ENCODE data around the gene PAK6. TPM values are rescaled to one million over a fixed set of nuclear protein-coding genes. Genes with fewer than 3 reads are reported as not detected.
A peak's percentile ranks its signal among the peaks of the same experiment; 100 is the strongest.

PAK6 gene
- total and polyA plus RNA-seq, 4 donors, result 0.05 to 0.17 (median 0.10) TPM

GRCh38 chr15:40265355-40265754 is 26.5 kb downstream of the PAK6 start:
- DNase-seq (ENCODE audit: low spot score), result no peak
- 87% methylated on average over 10 of the region's 10 CpGs for WGBS
- Histone ChIP-seq H3K4me3 (ENCODE audit: low read depth in 1 of 3, low read length in 3 of 3) (no peak overlapping the region), H3K4me1 (ENCODE audit: control insufficient read depth in 4 of 4, insufficient read depth in 4 of 4, low read length in 3 of 4) (no peaks in the 10 kb centered on the region), H3K36me3 (ENCODE audit: control insufficient read depth in 4 of 4, insufficient read depth in 3 of 4, low read depth in 1 of 4, low read length in 3 of 4) (no peaks in the 10 kb centered on the region), H3K27ac (ENCODE audit: low read depth in 1 of 2, low read length in 2 of 2) (no peak overlapping the region), H3K27me3 (ENCODE audit: control insufficient read depth in 4 of 4, insufficient read depth in 4 of 4, low read length in 3 of 4) (no peaks in the 10 kb centered on the region), H3K9me3 (ENCODE audit: control insufficient read depth in 4 of 4, low read length in 3 of 4) (no peaks in the 10 kb centered on the region), H3K9ac (ENCODE audit: low read depth in 1 of 2, low read length in 2 of 2) (no peak overlapping the region)
- TF ChIP-seq TAF1 (conservative IDR thresholded peaks at IDR 0.05), result no peak
- no peak for TF ChIP-seq HNF4A (conservative IDR thresholded peaks at IDR 0.05)
- TF ChIP-seq ATF3 (IDR thresholded peaks at IDR 0.05), result no peak
- TF ChIP-seq YY1 (IDR thresholded peaks at IDR 0.05), result no peak
- TF ChIP-seq FOXA2 (IDR thresholded peaks at IDR 0.05), result no peak

GRCh38 chr15:40265875-40266274 is 27.0 kb downstream of the PAK6 start:
- H3K4me1 ChIP-seq (ENCODE audit: control insufficient read depth in 4 of 4, insufficient read depth in 4 of 4, low read length in 3 of 4), result peaks cover 0 to 3% (median 0%) of the 10 kb centered on the region in 4 donors
- TF ChIP-seq GABPA (IDR thresholded peaks at IDR 0.05 in 1 of 2, conservative IDR thresholded peaks at IDR 0.05 in 1 of 2), result no peak
- no peak for TF ChIP-seq RXRA (IDR thresholded peaks at IDR 0.05)
- no peak for TF ChIP-seq HNF4A (conservative IDR thresholded peaks at IDR 0.05)
- no peak for TF ChIP-seq NR2F2 (IDR thresholded peaks at IDR 0.05)
- no peak for TF ChIP-seq HNF4G (IDR thresholded peaks at IDR 0.05)
- TF ChIP-seq EGR1 (IDR thresholded peaks at IDR 0.05; ENCODE audit: low read depth in 2 of 2), result no peak
- TF ChIP-seq MAX (IDR thresholded peaks at IDR 0.05), result no peak
- TF ChIP-seq SP1 (IDR thresholded peaks at IDR 0.05), result no peak
- TF ChIP-seq YY1 (IDR thresholded peaks at IDR 0.05), result no peak
- TF ChIP-seq CTCF (IDR thresholded peaks at IDR 0.05; ENCODE audit: low read depth, low read length, missing input control), result no peak
- TF ChIP-seq FOXA2 (IDR thresholded peaks at IDR 0.05), result no peak
- WGBS, result 96% methylated on average over 20 of the region's 20 CpGs
- H3K9me3 ChIP-seq (ENCODE audit: control insufficient read depth in 4 of 4, low read length in 3 of 4), result no peaks in the 10 kb centered on the region
- no peak overlapping the region for H3K9ac ChIP-seq (ENCODE audit: low read depth in 1 of 2, low read length in 2 of 2)
- DNase-seq (ENCODE audit: low spot score), result no peak
- no peaks in the 10 kb centered on the region for H3K27me3 ChIP-seq (ENCODE audit: control insufficient read depth in 4 of 4, insufficient read depth in 4 of 4, low read length in 3 of 4)
- no peaks in the 10 kb centered on the region for H3K36me3 ChIP-seq (ENCODE audit: control insufficient read depth in 4 of 4, insufficient read depth in 3 of 4, low read depth in 1 of 4, low read length in 3 of 4)
- H3K4me3 ChIP-seq (ENCODE audit: low read depth in 1 of 3, low read length in 3 of 3), result no peak overlapping the region
- no peak overlapping the region for H3K27ac ChIP-seq (ENCODE audit: low read depth in 1 of 2, low read length in 2 of 2)

GRCh38 chr15:40266828-40267304 is 28.0 kb downstream of the PAK6 start:
- WGBS, result 70% methylated on average over 7 of the region's 7 CpGs
- H3K36me3 ChIP-seq (ENCODE audit: control insufficient read depth in 4 of 4, insufficient read depth in 3 of 4, low read depth in 1 of 4, low read length in 3 of 4), result no peaks in the 10 kb centered on the region
- H3K27me3 ChIP-seq (ENCODE audit: control insufficient read depth in 4 of 4, insufficient read depth in 4 of 4, low read length in 3 of 4), result no peaks in the 10 kb centered on the region
- H3K27ac ChIP-seq (ENCODE audit: low read depth in 1 of 2, low read length in 2 of 2), result no peak overlapping the region
- TF ChIP-seq JUND (IDR thresholded peaks at IDR 0.05) (peak in 1 of 2 donors; percentile 73), RAD21 (IDR thresholded peaks at IDR 0.05) (no peak)
- H3K4me3 ChIP-seq (ENCODE audit: low read depth in 1 of 3, low read length in 3 of 3), result no peak overlapping the region
- no peak overlapping the region for H3K9ac ChIP-seq (ENCODE audit: low read depth in 1 of 2, low read length in 2 of 2)
- H3K4me1 ChIP-seq (ENCODE audit: control insufficient read depth in 4 of 4, insufficient read depth in 4 of 4, low read length in 3 of 4), result peaks cover 3 to 10% (median 5%) of the 10 kb centered on the region in 4 donors
- no peaks in the 10 kb centered on the region for H3K9me3 ChIP-seq (ENCODE audit: control insufficient read depth in 4 of 4, low read length in 3 of 4)
- DNase-seq (ENCODE audit: low spot score), result no peak

Data from liver (tissue), 9 donors.